Activated CD4-positive, alpha-beta memory T cell treated with anti-CD3 and anti-CD28 coated beads for 36 hours (primary cell): ENCODE measurements around the gene WDR73. TPM values are rescaled to one million over a fixed set of nuclear protein-coding genes. Genes with fewer than 3 reads are reported as not detected.
"Not testable (repeated sequence)": the region's sequence is repeated elsewhere in the genome, so short reads cannot be mapped to it uniquely, and the experiment has no call there.

ENCODE experiments used
- CTCF ChIA-PET: fragments of 350-600 bp; sonication (Branson Sonifier 250); formaldehyde crosslinking; loops from one replicate; lab custom pipeline; 2021; ENCODE audit warnings: antibody characterized with exemption, inconsistent platforms; lab: Charles Lee
- POLR2A ChIA-PET: fragments of 350-600 bp; sonication (Branson Sonifier 250); formaldehyde crosslinking; loops from one replicate; lab custom pipeline; 2021; ENCODE audit warnings: antibody characterized with exemption; lab: Charles Lee
- DNase-seq: peaks from one replicate; pipeline ENCODE4 v3.0.0-alpha.2; 2020
- H3K27ac Mint-ChIP-seq: one replicate; pipeline ENCODE4 v1.8.0; 2021; ENCODE audit warnings: mixed read lengths
- H3K27me3 Mint-ChIP-seq: one replicate; pipeline ENCODE4 v1.8.0; 2021; ENCODE audit warnings: mixed read lengths
- H3K36me3 Mint-ChIP-seq: one replicate; pipeline ENCODE4 v1.8.0; 2021; ENCODE audit warnings: mixed read lengths
- H3K4me1 Mint-ChIP-seq: one replicate; pipeline ENCODE4 v1.8.0; 2021; ENCODE audit warnings: low read depth, mixed read lengths
- H3K4me3 Mint-ChIP-seq: one replicate; pipeline ENCODE4 v1.8.0; 2021; ENCODE audit warnings: mild to moderate bottlenecking, mixed read lengths
- H3K9me3 Mint-ChIP-seq: one replicate; pipeline ENCODE4 v1.8.0; 2021; ENCODE audit warnings: mixed read lengths
- intact Hi-C: fragments of 100-400 bp; cut with micrococcal nuclease; formaldehyde crosslinking; loops from one replicate; pipeline ENCODE4 v1.15.1; 2023
- total RNA-seq, 2 experiments: library from RNA; stranded (reverse); gene quantifications; one replicate each; pipeline ENCODE4 v1.2.3, GENCODE V29; 2021

The WDR73 gene
- total RNA-seq, 2 experiments from 2014 or later: 13.7 to 14.9 TPM

GRCh38 chr15:84657748-84658079 lies 3.6 kb upstream of the WDR73 start:
- peaks cover 2% of the 10 kb centered on the region for H3K36me3 Mint-ChIP-seq
- H3K27me3 Mint-ChIP-seq: no peaks in the 10 kb centered on the region
- no peaks in the 10 kb centered on the region for H3K9me3 Mint-ChIP-seq
- ChIA-PET POLR2A (interaction anchor here (0.9 to 1.3 kb wide), 3 partner anchors 12 to 59 kb away, joined by 3 to 4 read pairs (median 3); partner anchors contain the start of gene SEC11A), CTCF (interaction anchor here (1.2 to 2.0 kb wide), 2 partner anchors 26 to 59 kb away, joined by 5 to 6 read pairs; no protein-coding TSS in a partner anchor)
- H3K4me1 Mint-ChIP-seq: peaks cover 38% of the 10 kb centered on the region
- H3K27ac Mint-ChIP-seq: peak overlapping the region; percentile 15
- no peak for DNase-seq
- intact Hi-C loops: loop anchor here (1.0 to 2.0 kb wide), 2 partner anchors 27 to 221 kb away; no protein-coding TSS in a partner anchor
- H3K4me3 Mint-ChIP-seq: peak overlapping the region; percentile 69

GRCh38 chr15:84656972-84657371 lies 2.9 kb upstream of the WDR73 start:
- peaks cover 42% of the 10 kb centered on the region for H3K4me1 Mint-ChIP-seq

GRCh38 chr15:84654689-84655453 lies 788 bp upstream of the WDR73 start:
- intact Hi-C loops: loop anchor here (1.0 to 5.0 kb wide), 9 partner anchors 14 to 273 kb away; partner anchors contain the start of gene SEC11A
- ChIA-PET POLR2A (interaction anchor here (0.9 to 2.6 kb wide), 10 partner anchors 8 to 94 kb away, joined by 3 to 9 read pairs (median 4); partner anchors contain the start of genes SEC11A and ZSCAN2), CTCF (interaction anchor here (0.8 to 4.5 kb wide), 22 partner anchors 9 to 274 kb away, joined by 3 to 25 read pairs (median 6); partner anchors contain the start of genes SEC11A and ZSCAN2)
- H3K27me3 Mint-ChIP-seq: no peaks in the 10 kb centered on the region
- peaks cover 47% of the 10 kb centered on the region for H3K4me1 Mint-ChIP-seq
- peak overlapping the region; percentile 69 for H3K27ac Mint-ChIP-seq
- peak overlapping the region; percentile 97 for H3K4me3 Mint-ChIP-seq
- peak; percentile 89 for DNase-seq
- no peaks in the 10 kb centered on the region for H3K9me3 Mint-ChIP-seq
- peaks cover 10% of the 10 kb centered on the region for H3K36me3 Mint-ChIP-seq

More at GRCh38 chr15:84656972-84657371, 2.9 kb upstream of the WDR73 start:
- no peak for DNase-seq
- peaks cover 6% of the 10 kb centered on the region for H3K36me3 Mint-ChIP-seq
- no peaks in the 10 kb centered on the region for H3K27me3 Mint-ChIP-seq
- CTCF ChIA-PET: interaction anchor here (0.5 to 2.4 kb wide), 9 partner anchors 13 to 271 kb away, joined by 3 to 10 read pairs (median 6); no protein-coding TSS in a partner anchor
- peak overlapping the region; percentile 69 for H3K4me3 Mint-ChIP-seq
- POLR2A ChIA-PET: interaction anchor here (0.7 to 1.2 kb wide), 3 partner anchors 12 to 80 kb away, joined by 3 read pairs; no protein-coding TSS in a partner anchor
- intact Hi-C loops: no loop called here
- H3K27ac Mint-ChIP-seq: no peak overlapping the region
- no peaks in the 10 kb centered on the region for H3K9me3 Mint-ChIP-seq

GRCh38 chr15:84653584-84653909 lies 536 bp downstream of the WDR73 start:
- no peak for DNase-seq
- intact Hi-C loops: loop anchor here (5.0 kb wide), 1 partner anchor 66 kb away; no protein-coding TSS in a partner anchor
- H3K4me1 Mint-ChIP-seq: peaks cover 37% of the 10 kb centered on the region

GRCh38 chr15:84649706-84650105 lies 4.4 kb downstream of the WDR73 start:
- CTCF ChIA-PET: interaction anchor here (1.1 kb wide), 1 partner anchor 278 kb away, joined by 3 read pairs; no protein-coding TSS in a partner anchor
- Mint-ChIP-seq H3K4me3 (no peak overlapping the region), H3K4me1 (peaks cover 26% of the 10 kb centered on the region), H3K9me3 (no peaks in the 10 kb centered on the region), H3K27ac (no peak overlapping the region), H3K27me3 (no peaks in the 10 kb centered on the region), H3K36me3 (peaks cover 37% of the 10 kb centered on the region)
- POLR2A ChIA-PET: interaction anchor here (0.7 to 2.6 kb wide), 3 partner anchors 11 to 143 kb away, joined by 4 to 8 read pairs (median 6); no protein-coding TSS in a partner anchor
- DNase-seq: no peak
- intact Hi-C loops: loop anchor here (5.0 kb wide), 1 partner anchor 62 kb away; no protein-coding TSS in a partner anchor

More at GRCh38 chr15:84653584-84653909, 536 bp downstream of the WDR73 start:
- Mint-ChIP-seq H3K9me3 (no peaks in the 10 kb centered on the region), H3K4me3 (peak overlapping the region; percentile 97), H3K27ac (peak overlapping the region; percentile 89), H3K36me3 (peaks cover 16% of the 10 kb centered on the region), H3K27me3 (no peaks in the 10 kb centered on the region)
- ChIA-PET CTCF (interaction anchor here (0.7 to 4.5 kb wide), 22 partner anchors 10 to 275 kb away, joined by 3 to 25 read pairs (median 5); partner anchors contain the start of genes SEC11A, ZNF592 and ZSCAN2), POLR2A (interaction anchor here (0.7 to 2.6 kb wide), 11 partner anchors 9 to 327 kb away, joined by 3 to 9 read pairs (median 4); partner anchors contain the start of genes SEC11A and ZSCAN2)

- H3K36me3 Mint-ChIP-seq: peaks cover 35% of the 10 kb centered on the region
- H3K27ac Mint-ChIP-seq: peak overlapping the region; percentile 39
Measured at GRCh38 chr15:84648539-84648938, 5.5 kb downstream of the WDR73 start.

GRCh38 chr15:84647726-84648125 lies 6.4 kb downstream of the WDR73 start:
- ChIA-PET POLR2A (interaction anchor here (2.6 kb wide), 1 partner anchor 9 kb away, joined by 8 read pairs; no protein-coding TSS in a partner anchor), CTCF (no interaction called here)
- Mint-ChIP-seq H3K9me3 (no peaks in the 10 kb centered on the region), H3K4me1 (peaks cover 16% of the 10 kb centered on the region), H3K36me3 (peaks cover 41% of the 10 kb centered on the region), H3K27me3 (no peaks in the 10 kb centered on the region), H3K4me3 (no peak overlapping the region), H3K27ac (peak overlapping the region; percentile 30)
- intact Hi-C loops: no loop called here
- no peak for DNase-seq

More at GRCh38 chr15:84648539-84648938, 5.5 kb downstream of the WDR73 start:
- DNase-seq: no peak
- no peaks in the 10 kb centered on the region for H3K27me3 Mint-ChIP-seq
- CTCF ChIA-PET: interaction anchor here (1.1 kb wide), 2 partner anchors 10 to 280 kb away, joined by 3 read pairs; no protein-coding TSS in a partner anchor
- no peak overlapping the region for H3K4me3 Mint-ChIP-seq
- POLR2A ChIA-PET: interaction anchor here (0.6 to 2.6 kb wide), 2 partner anchors 10 to 44 kb away, joined by 4 to 8 read pairs; no protein-coding TSS in a partner anchor
- intact Hi-C loops: no loop called here
- peaks cover 23% of the 10 kb centered on the region for H3K4me1 Mint-ChIP-seq
- no peaks in the 10 kb centered on the region for H3K9me3 Mint-ChIP-seq

GRCh38 chr15:84645997-84646396 lies 8.1 kb downstream of the WDR73 start:
- intact Hi-C loops: no loop called here
- no peak overlapping the region for H3K27ac Mint-ChIP-seq
- H3K9me3 Mint-ChIP-seq: no peaks in the 10 kb centered on the region
- peaks cover 10% of the 10 kb centered on the region for H3K4me1 Mint-ChIP-seq
- H3K27me3 Mint-ChIP-seq: no peaks in the 10 kb centered on the region
- POLR2A ChIA-PET: interaction anchor here (1.3 kb wide), 1 partner anchor 12 kb away, joined by 3 read pairs; the partner anchor contains the start of gene NMB
- H3K36me3 Mint-ChIP-seq: peaks cover 41% of the 10 kb centered on the region
- CTCF ChIA-PET: no interaction called here
- H3K4me3 Mint-ChIP-seq: no peak overlapping the region
- no peak for DNase-seq

- Mint-ChIP-seq H3K9me3 (no peaks in the 10 kb centered on the region), H3K36me3 (peaks cover 44% of the 10 kb centered on the region), H3K27me3 (no peaks in the 10 kb centered on the region), H3K4me1 (peaks cover 14% of the 10 kb centered on the region), H3K4me3 (no peak overlapping the region), H3K27ac (peak overlapping the region; percentile 33)
- DNase-seq: no peak
- ChIA-PET POLR2A (interaction anchor here (1.3 kb wide), 1 partner anchor 13 kb away, joined by 3 read pairs; the partner anchor contains the start of gene NMB), CTCF (no interaction called here)
- intact Hi-C loops: no loop called here
Measured at GRCh38 chr15:84645496-84645895, 8.6 kb downstream of the WDR73 start.

GRCh38 chr15:84643838-84644237 lies 10.2 kb downstream of the WDR73 start:
- no peaks in the 10 kb centered on the region for H3K9me3 Mint-ChIP-seq
- H3K36me3 Mint-ChIP-seq: peaks cover 52% of the 10 kb centered on the region
- CTCF ChIA-PET: interaction anchor here (0.7 to 1.8 kb wide), 2 partner anchors 10 to 13 kb away, joined by 3 to 6 read pairs; partner anchors contain the start of gene WDR73
- H3K4me3 Mint-ChIP-seq: no peak overlapping the region
- POLR2A ChIA-PET: interaction anchor here (0.6 to 2.0 kb wide), 4 partner anchors 10 to 56 kb away, joined by 3 to 7 read pairs (median 4); no protein-coding TSS in a partner anchor
- DNase-seq: no peak
- H3K27ac Mint-ChIP-seq: no peak overlapping the region
- H3K4me1 Mint-ChIP-seq: peaks cover 17% of the 10 kb centered on the region
- no peaks in the 10 kb centered on the region for H3K27me3 Mint-ChIP-seq
- intact Hi-C loops: no loop called here

GRCh38 chr15:84642640-84643039 lies 11.4 kb downstream of the WDR73 start:
- H3K4me3 Mint-ChIP-seq, DNase-seq, intact Hi-C loops, H3K27ac Mint-ChIP-seq, H3K27me3 Mint-ChIP-seq, H3K9me3 Mint-ChIP-seq: not testable (repeated sequence)
- CTCF ChIA-PET: interaction anchor here (0.8 to 1.8 kb wide), 2 partner anchors 11 to 44 kb away, joined by 5 to 6 read pairs; partner anchors contain the start of gene WDR73
- Mint-ChIP-seq H3K36me3 (peaks cover 47% of the 10 kb centered on the region), H3K4me1 (peaks cover 22% of the 10 kb centered on the region)
- POLR2A ChIA-PET: interaction anchor here (0.9 to 2.0 kb wide), 2 partner anchors 11 to 39 kb away, joined by 3 to 7 read pairs; no protein-coding TSS in a partner anchor
